Inflammatory macrophage treated with lipopolysaccharide for 4 hours (primary cell): Measurements from ENCODE around the gene SPAG17.

Experiments used
- DNase-seq: peaks from one replicate; pipeline ENCODE4 v3.0.0-alpha.2; 2020

The SPAG17 gene

DNA sequence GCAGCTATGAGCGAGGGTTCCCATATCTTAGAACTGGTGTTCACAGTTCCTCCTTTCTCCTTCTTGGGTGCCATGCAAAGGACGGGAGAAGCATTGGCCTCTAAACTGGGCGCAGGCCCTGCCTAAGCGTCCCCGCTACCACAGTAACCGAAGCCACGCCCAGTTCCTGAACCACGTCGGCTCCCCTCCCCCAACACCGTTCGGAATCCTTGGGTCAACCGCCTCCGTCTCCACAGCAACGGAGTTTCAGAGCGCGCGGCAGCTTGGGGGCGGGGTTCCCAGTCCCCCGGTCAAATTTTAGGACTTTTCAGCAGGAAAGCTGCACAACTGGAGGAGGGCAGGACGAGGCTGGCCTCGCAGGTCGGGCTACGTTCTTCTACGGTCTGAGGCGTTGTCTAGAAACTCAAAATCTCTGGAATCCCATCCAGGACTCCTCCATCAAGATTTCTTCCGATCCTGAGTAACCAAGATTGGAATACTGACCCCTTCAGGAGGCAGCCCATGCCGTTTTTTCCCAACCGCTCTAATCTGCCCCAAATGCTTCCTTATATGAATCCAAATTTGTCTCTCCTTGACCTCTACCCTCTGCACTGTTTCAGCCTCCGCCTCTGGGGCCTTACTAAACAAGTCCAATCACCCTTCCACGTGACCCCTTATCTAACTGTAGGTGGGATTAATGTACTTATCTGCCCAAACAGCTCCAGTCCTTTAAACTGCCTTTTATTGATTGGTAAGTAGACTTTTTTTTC lies at the start of gene SPAG17:
SPAG17 (minus strand) TSS at position 145 of the 749 bp plus-strand sequence; CDS start at position 74, 71 bp downstream.
- DNase-seq: peak; percentile 11

DNA sequence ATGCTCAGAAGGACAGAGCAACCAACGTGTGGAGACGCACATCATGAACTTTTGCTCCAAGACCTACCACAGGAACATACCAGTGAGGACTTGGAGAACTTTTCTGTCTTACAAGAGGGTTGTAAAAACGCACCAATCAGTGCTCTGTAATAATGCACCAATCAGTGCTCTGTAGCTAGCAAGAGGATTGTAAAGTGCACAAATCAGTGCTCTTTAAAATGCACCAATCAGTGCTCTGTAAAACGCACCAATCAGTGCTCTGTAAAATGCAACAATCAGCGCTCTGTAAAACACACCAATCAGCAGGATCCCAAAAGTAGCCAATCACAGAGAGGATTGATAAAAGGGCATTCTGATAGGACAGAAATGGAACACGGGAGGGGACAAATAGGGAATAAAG lies 40.4 kb upstream of the SPAG17 start:
- DNase-seq: no peak

DNA sequence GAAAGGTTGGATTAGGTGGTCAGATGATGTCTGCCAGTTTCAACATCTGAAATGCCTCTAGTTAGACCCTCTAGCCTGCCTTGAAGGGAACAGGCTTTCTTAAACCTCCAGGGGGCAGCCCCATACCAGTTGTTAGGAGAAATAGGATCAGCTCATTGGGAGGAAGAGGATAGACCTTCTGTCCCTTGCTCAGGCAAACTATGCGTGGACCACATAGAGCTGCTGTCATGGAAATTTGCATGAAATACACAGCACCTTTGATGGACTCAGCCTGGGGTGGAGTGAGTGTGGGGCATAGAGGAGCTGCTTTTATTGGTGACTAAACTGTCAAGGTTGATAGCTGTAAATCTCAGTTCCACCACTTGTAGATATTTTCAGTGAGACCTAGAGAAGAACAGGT lies 38.4 kb upstream of the SPAG17 start:
- DNase-seq: no peak

- no peak for DNase-seq
Measured at GRCh38 chr1:118219438-118219837, 34.4 kb upstream of the SPAG17 start.

- no peak for DNase-seq
Measured at GRCh38 chr1:118217141-118217838, 32.3 kb upstream of the SPAG17 start.

DNA sequence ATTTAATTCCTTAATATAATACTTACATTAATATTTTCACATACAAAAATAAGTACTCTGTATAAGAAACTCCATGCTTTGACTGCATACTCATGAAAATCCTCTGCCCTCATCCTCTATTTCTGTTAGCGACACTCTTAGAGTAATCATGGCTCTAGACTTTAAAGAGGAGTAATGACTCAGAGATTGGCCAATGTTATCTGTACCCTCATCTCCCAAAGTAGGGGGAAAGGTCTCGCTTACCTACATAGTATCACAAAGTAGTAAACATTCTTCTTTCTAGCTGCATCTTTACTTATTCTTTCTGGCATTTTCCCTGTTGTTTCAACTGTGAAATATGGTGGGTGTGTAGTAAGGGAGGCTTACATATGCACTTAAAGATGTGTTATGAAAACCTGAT lies 29.8 kb upstream of the SPAG17 start:
- no peak for DNase-seq

GRCh38 chr1:118210723-118211110 lies 25.7 kb upstream of the SPAG17 start:
- DNase-seq: no peak

GRCh38 chr1:118210051-118210722 lies 25.2 kb upstream of the SPAG17 start:
- no peak for DNase-seq

- DNase-seq: no peak
Measured at GRCh38 chr1:118209648-118210047, 24.6 kb upstream of the SPAG17 start.

- DNase-seq: no peak
Measured at GRCh38 chr1:118206966-118207365, 21.9 kb upstream of the SPAG17 start.

- DNase-seq: no peak
Measured at GRCh38 chr1:118204648-118205047, 19.6 kb upstream of the SPAG17 start.

- DNase-seq: no peak
Measured at GRCh38 chr1:118204105-118204504, 19.1 kb upstream of the SPAG17 start.

DNA sequence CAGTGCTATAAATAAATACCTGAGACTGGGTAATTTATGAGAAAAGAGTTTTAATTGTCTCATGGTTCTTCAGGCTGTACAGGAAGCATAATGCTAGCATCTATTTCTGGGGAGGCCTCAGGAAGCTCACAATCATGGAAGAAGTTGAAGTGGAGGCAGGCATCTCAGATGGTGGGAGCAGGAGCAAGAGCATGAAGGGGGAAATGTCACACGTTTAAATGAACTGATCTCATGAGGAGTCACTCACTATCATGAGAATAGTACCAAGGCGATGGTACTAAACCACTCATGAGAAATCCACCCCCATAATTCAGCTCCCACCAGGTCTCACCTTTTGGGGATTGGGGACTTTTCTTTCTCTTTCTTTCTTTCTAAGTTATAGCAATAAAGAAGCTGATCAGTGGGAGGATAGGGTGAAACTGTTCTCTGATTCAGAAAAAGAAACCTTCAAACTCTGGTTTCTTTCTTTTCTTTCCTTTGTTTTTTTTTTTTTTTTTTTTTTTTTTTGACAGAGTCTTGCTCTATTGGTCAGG lies 17.1 kb upstream of the SPAG17 start:
- no peak for DNase-seq

GRCh38 chr1:118201524-118201923 lies 16.5 kb upstream of the SPAG17 start:
- no peak for DNase-seq

GRCh38 chr1:118200836-118201235 lies 15.8 kb upstream of the SPAG17 start:
- DNase-seq: no peak

GRCh38 chr1:118190561-118190960 lies 5.5 kb upstream of the SPAG17 start:
- DNase-seq: no peak

DNA sequence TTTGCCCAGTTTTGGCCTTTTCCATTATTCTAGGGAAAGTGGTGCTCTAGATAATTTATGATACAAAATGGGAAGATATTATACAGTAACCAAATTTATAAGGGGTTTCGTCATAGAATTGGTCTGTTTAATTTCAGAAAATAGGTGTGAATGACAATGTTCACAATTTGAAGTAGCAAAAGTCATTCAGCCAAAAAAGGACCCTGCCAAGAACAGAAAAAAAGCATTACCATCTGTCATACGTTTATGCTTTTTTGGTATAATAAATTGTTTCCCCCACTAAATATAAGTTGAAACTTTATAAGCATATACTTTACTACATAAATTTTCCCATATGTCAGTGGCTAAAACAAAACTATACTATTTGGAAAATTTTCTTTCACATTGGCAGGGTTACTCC lies 4.5 kb upstream of the SPAG17 start:
- DNase-seq: no peak

DNA sequence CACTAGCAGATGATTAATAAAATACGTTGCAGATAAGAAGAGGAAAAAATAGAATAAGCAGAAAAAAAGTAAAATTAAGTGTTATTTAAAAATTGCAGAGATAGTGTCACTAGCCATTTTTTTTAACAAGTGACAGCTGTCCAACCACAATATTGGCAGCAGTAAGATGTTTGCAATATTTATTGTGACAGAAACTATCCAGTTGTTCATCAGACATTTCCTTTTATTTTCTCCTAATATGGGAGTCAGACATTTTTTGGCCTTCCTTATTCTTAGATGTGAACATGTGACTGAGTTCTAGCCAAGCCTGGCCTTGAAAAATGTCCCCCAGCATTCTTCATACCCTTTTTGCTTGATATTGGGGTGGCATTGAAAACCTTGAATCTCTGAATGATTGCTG lies 3.4 kb upstream of the SPAG17 start:
- DNase-seq: no peak

- no peak for DNase-seq
Measured at GRCh38 chr1:118186026-118186425, 998 bp upstream of the SPAG17 start.

- DNase-seq: no peak
Measured at GRCh38 chr1:118184739-118185083, 317 bp downstream of the SPAG17 start.

- DNase-seq: no peak
Measured at GRCh38 chr1:118183586-118183985, 1.4 kb downstream of the SPAG17 start.

DNA sequence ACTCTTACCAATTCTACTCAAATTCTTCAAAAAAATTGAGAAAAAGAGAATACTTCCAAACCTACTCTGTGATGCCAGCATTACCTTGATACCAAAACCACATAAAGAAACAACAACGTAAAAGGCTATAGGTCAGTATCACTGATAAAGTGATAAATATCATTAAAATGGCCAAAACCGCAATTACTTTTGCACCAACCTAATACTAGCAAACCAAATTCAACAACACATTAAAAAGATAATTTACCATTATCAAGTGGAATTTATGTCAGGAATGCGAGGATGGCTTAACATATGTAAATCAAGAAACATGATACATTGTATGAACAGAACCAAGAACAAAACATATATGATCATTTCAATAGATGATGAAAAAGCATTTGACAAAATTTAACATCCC lies 7.0 kb downstream of the SPAG17 start:
- DNase-seq: no peak

- DNase-seq: no peak
Measured at GRCh38 chr1:118169016-118169415, 16.0 kb downstream of the SPAG17 start.

GRCh38 chr1:118160806-118161205 lies 24.2 kb downstream of the SPAG17 start:
- no peak for DNase-seq
